NCI-H128 (cell line): ENCODE measurements around the gene PKNOX2.

Experiments
- DNase-seq: peaks from one replicate; lab custom pipeline; 2025; ENCODE audit not compliant: unreplicated experiment; lab: John Stamatoyannopoulos, UW

PKNOX2 gene

GRCh38 chr11:125258291-125259032, 93.9 kb downstream of the PKNOX2 start:
- no peak for DNase-seq

GRCh38 chr11:125261588-125261987, 97.0 kb downstream of the PKNOX2 start:
- no peak for DNase-seq

GRCh38 chr11:125262194-125262829, 97.8 kb downstream of the PKNOX2 start:
- no peak for DNase-seq

GRCh38 chr11:125262830-125263218, 98.3 kb downstream of the PKNOX2 start:
- no peak for DNase-seq

- DNase-seq = no peak
Measured at GRCh38 chr11:125263268-125263790, 98.8 kb downstream of the PKNOX2 start.

- DNase-seq = no peak
Measured at GRCh38 chr11:125264100-125265022, 99.8 kb downstream of the PKNOX2 start.

GRCh38 chr11:125267548-125267947, 103.0 kb downstream of the PKNOX2 start:
- no peak for DNase-seq

- DNase-seq = no peak
Measured at GRCh38 chr11:125268611-125269010, 104.1 kb downstream of the PKNOX2 start.

- no peak for DNase-seq
Measured at GRCh38 chr11:125270106-125270505, 105.6 kb downstream of the PKNOX2 start.

GRCh38 chr11:125270711-125271110, 106.2 kb downstream of the PKNOX2 start:
- no peak for DNase-seq

- no peak for DNase-seq
Measured at GRCh38 chr11:125271483-125272091, 107.0 kb downstream of the PKNOX2 start.

GRCh38 chr11:125272092-125272491, 107.5 kb downstream of the PKNOX2 start:
- no peak for DNase-seq

- DNase-seq = no peak
Measured at GRCh38 chr11:125272821-125273220, 108.3 kb downstream of the PKNOX2 start.

GRCh38 chr11:125273519-125274000, 109.0 kb downstream of the PKNOX2 start:
- no peak for DNase-seq

- no peak for DNase-seq
Measured at GRCh38 chr11:125274309-125274708, 109.8 kb downstream of the PKNOX2 start.

- no peak for DNase-seq
Measured at GRCh38 chr11:125274774-125275173, 110.2 kb downstream of the PKNOX2 start.

- no peak for DNase-seq
Measured at GRCh38 chr11:125275905-125276618, 111.5 kb downstream of the PKNOX2 start.

GRCh38 chr11:125276619-125276976, 112.0 kb downstream of the PKNOX2 start:
- no peak for DNase-seq

GRCh38 chr11:125279676-125280418, 115.3 kb downstream of the PKNOX2 start:
- no peak for DNase-seq

- no peak for DNase-seq
Measured at GRCh38 chr11:125280646-125281045, 116.1 kb downstream of the PKNOX2 start.
